HG02623 (cell line): ENCODE data around the gene DEFB119.
"Not testable (repeated sequence)": the region's sequence is repeated elsewhere in the genome, so short reads cannot be mapped to it uniquely, and the experiment has no call there.

ENCODE experiments used
- ATAC-seq: cut with Tn5 transposase; IDR thresholded peaks from one replicate; pipeline ENCODE4 v1.9.1; 2021; ENCODE audit warnings: moderate library complexity; ENCODE audit not compliant: unreplicated experiment

The DEFB119 gene, protein sequence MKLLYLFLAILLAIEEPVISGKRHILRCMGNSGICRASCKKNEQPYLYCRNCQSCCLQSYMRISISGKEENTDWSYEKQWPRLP

DNA sequence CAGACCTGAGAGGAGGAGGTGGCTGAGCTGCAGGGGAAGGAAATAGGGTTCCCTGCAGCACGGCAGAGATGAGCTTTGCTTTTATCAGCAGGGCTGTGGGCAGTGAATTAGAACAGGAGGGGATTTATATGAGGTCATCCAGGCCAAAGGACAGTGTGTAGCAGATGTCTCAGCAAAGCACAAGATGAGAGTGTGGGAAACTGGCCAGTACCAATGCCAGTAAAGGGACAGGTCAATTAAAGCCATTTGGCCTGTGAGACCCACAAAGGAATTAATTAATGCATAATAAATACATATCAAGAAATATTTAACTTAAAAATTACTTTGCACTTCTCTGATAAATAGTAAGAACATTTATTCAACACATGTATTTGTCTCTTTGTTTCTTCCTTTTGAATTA is at the start of gene DEFB119:
TSS of gene DEFB119 (minus strand) at position 101 of the 400 bp plus-strand sequence. CDS start 107 bp downstream, outside the sequence.
- ATAC-seq = no peak

DNA sequence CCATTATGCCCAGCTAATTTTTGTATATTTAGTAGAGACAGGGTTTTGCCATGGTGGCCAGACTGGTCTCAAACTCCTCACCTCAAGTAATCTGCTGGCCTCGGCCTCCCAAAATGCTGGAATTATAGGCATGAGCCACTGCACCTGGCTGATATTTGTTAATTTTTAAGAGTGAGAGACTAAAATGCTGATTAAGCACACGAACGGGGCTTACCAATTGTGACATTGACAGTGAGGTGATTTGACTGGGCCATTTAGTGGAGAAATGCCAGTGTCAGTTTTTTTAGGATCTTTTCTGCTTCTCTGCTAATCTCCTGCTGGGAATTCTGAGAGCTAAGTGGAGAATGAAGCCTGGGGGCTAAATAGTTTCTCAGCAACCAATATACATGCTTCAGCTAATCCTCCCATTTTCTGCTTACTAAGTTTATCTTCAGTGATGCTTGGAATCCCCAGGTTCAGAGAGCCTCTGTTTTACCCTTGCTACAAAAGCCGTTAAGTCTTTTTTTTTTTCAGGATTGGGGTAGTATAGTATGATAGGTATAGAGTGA is 40.3 kb upstream of the DEFB119 start:
- ATAC-seq = no peak

DNA sequence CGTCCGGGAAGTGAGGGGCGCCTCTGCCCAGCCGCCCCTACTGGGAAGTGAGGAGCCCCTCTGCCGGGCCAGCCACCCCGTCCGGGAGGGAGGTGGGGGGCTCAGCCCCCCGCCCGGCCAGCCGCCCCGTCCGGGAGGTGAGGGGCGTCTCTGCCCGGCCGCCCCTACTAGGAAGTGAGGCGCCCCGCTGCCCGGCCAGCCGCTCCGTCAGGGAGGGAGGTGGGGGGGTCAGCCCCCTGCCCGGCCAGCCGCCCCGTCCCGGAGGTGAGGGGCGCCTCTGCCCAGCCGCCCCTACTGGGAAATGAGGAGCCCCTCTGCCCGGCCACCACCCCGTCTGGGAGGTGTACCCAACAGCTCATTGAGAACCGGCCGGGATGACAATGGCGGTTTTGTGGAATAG is 37.2 kb upstream of the DEFB119 start:
- ATAC-seq = not testable (repeated sequence)

DNA sequence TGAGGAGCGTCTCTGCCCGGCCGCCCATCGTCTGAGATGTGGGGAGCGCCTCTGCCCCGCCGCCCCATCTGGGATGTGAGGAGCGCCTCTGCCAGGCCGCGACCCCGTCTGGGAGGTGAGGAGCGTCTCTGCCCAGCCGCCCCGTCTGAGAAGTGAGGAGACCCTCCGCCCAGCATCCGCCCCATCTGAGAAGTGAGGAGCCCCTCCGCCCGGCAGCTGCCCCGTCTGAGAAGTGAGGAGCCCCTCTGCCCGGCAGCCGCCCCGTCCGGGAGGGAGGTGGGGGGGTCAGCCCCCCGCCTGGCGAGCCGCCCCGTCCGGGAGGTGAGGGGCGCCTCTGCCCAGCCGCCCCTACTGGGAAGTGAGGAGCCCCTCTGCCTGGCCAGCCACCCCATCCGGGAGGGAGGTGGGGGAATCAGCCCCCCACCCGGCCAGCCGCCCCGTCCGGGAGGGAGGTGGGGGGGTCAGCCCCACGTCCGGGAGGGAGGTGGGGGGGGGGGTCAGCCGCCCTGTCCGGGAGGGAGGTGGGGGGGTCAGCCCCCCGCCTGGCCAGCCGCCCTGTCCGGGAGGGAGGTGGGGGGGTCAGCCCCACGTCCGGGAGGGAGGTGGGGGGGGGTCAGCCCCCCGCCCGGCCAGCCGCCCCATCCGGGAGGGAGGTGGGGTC is 36.6 kb upstream of the DEFB119 start:
- ATAC-seq = not testable (repeated sequence)

DNA sequence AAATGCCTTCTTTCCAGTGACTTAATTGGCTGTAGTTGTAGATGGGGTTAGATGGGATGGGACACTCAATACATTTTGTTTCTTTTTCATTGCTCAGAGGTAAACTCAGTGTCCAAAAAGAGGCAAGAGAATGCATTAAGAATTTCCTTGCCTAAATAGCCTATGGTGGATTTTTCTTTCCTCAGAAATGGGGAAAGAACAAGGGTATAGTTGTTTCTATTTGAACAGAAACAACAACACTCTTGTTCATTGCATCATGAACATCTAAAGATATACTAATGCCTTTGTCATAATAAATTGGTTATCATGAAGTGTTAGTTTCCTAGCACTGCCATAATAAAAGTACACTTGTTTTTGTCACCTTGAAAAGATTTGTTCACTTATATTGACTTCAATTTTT is 35.4 kb upstream of the DEFB119 start:
- ATAC-seq = no peak

DNA sequence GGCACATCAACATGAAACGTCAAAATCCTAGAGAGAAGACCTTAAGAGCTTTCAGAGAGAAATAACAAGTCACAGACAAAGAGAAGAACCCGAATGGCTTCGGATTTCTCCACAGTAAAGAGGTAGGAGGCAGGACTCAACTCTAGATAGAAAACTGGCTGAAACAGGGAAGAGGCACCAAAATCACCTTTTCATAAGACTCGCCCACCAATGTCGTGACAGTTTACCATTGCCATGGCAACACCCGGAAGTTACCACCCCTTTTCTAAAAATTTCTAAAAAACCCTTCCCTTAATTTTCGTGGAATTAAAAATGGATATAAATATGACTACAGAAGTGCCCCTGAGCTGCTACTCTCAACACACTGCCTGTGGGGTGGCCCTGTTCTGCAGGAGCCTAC is 27.9 kb upstream of the DEFB119 start:
- no peak for ATAC-seq

DNA sequence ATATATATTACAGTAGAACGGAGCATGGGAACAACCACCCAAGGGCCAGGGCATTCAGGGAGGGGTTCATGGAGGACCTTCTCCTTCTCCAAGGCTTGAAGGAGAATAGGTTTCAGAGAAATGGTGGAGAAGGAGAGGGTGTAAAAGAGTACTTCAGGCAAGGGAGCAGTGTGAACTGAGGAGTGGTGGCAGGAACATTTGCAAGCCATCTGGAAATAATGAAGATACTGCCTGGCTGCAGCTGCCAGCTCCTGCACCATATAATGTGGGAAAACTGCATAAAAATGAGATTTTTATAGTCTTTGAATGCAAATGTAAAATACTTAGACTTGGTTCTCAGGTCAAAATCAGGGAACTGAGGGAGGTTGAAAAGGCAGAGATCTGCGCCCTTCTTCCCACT is 25.3 kb upstream of the DEFB119 start:
- ATAC-seq = no peak

DNA sequence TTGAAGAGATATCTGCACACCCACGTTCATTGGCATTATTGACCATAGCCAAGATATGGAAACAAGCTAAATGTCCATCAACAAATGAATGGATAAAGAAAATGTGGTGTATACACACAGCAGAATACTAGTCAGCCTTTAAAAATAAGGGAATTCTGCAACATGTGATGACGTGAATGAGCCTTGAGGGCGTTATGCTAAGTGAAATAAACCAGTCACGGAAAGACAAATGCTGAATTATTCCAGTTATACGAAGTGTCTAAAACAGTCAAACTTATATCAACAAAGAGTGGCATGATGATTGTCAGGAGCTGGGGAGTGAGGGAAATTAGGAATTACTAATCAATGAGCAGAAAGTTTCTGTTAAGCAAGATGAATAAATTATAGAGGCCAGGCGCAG is 24.0 kb upstream of the DEFB119 start:
- no peak for ATAC-seq

DNA sequence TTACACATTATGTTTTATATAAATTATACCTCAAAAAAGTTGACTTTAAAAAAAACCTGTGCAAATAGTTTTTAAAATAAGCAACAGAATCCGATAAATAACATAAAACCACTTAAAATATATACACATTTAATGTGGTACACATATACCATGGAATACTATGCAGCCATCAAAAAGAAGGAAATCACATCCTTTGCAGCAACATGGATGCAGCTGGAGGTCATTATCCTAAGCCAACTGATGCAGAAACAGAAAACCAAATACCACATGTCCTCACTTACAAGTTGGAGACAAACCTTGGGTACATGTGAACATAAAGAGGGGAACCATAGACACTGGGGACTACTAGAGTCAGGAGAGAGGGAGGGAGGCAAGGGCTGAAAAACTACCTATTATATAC is 19.6 kb upstream of the DEFB119 start:
- no peak for ATAC-seq

DNA sequence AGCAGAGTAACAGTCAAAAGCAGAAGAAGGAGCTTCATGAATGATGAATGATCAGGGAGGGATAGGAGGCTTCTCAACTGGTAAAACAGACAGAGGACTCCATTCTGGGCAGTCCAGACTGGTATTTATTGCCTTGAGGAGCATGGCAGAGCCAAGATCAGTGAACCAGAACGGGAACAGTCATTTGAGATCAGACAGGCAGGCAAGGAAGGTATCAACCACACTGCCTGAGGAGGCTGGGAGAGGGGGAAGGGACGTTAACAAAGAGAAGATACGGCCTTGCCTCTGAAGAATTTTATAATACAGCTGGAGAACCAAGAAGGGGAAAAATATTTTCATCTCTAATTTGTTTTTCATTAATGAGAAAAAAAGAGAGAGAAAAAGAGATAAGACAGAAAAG is 15.7 kb upstream of the DEFB119 start, which contains the start of gene DEFB121:
TSS of gene DEFB121 (minus strand) at position 101 of the 400 bp plus-strand sequence. CDS start at position 38, 63 bp downstream.
- ATAC-seq = no peak

DNA sequence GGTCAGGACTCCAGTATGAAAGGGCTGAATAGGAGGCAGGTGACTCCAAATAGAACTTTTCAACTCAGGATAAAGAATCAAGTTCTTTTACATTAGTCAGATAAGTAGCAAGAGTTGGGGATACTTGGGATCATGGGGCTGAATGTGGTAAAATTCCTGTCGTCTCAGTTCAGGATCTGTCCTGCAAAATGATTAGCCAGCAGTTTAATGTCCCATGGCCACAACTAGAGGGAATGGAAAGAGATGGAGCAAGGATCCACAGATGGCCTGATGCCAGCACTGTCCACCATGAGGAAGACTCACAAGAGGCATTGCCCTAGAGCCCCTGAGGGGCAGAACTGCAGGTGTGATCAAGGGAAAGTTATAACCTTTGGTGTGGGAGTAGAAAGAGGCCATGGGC is 13.5 kb upstream of the DEFB119 start:
- no peak for ATAC-seq

DNA sequence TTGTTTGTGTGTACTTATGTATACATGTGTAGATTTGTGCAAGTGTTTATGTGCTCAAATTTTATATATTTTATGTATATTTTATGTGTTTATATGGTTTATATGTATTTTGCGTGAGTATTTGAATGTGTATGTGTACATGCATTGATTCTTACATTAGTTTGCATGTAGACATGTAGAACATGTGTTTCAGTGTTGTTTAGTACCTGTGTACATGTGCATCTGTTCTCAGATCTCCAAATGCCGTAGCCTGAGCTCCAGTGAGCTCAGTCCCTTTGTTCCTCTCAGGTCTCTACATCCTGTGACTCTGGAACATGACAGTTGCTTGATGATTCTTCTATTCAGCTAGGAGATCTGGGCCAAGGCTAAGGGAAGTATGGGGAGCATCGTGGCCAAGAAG is 4.5 kb upstream of the DEFB119 start:
- no peak for ATAC-seq

DNA sequence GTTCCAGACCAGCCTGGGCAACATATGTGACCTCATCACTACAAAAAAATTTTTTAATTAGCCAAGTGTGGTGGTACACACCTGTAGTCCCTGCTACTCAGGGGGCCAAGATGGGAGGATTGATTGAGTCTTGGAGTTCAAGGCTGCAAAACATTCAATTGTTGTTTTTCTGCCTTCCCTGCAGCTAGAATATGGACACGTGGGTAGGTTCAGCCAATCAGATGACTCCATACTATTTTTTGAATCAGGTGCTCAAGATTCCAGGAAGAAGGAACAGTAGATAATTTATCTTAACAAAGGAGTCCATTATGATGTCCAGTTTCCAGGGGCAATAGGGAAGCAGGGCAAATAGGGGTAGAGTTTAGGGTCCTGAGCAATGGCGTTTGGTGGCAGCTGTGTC is 2.4 kb upstream of the DEFB119 start:
- ATAC-seq = no peak

DNA sequence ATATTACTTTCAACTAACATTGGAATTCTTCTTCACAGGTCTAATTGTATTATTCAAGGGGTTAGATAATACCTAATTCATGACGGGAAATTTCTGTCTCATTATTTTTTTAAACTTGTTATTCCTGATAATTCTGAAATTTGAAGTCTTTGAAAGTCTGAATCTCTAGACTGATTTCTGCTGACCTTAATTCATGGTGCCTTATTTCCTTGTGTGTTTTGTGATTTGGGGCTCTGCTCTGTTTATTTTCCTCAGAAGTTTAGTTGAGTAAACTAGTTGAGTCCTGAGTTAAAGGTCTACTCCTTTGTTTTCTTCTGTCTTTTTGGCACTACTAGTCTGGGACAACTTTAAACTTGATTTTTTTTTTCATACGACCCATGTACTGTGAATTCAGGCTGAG is 16.0 kb downstream of the DEFB119 start:
- ATAC-seq = no peak

DNA sequence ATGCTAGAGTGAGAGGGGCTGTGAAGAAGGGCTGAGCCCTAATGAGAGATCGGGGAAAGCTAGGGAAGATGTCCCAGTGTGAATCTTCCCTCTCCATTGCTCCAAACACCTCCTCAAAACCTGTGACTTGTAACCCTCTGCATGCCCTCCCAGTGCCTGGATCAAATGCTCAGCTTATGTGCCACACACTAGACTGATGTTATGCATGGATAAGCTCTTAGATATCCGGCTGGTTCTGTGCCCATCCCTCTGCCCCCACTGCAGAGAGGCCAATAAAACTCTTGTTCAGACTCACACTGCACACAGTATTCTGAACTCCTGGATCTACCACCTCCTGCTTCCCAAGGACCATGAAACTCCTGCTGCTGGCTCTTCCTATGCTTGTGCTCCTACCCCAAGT is 22.1 kb downstream of the DEFB119 start, which contains the start of gene DEFB118:
TSS of gene DEFB118 (plus strand) at position 301 of the 400 bp plus-strand sequence. CDS start at position 351, 50 bp downstream.
- no peak for ATAC-seq

DNA sequence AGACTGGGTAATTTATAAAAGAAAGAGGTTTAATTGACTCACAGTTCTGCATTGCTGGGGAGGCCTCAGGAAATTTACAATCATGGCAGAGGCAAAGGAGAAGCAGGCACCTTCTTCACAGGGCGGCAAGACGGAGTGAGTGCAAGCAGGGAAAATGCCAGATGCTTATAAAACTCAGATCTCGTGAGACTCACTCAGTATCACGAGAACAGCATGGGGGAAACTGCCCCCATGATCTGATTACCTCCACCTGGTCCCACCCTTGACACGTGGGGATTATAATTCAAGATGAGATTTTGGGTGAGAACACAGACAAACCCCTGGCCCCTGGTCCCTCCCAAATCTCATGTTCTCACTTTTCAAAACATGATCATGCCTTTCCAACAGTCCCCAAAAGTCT is 26.1 kb downstream of the DEFB119 start:
- ATAC-seq = not testable (repeated sequence)

DNA sequence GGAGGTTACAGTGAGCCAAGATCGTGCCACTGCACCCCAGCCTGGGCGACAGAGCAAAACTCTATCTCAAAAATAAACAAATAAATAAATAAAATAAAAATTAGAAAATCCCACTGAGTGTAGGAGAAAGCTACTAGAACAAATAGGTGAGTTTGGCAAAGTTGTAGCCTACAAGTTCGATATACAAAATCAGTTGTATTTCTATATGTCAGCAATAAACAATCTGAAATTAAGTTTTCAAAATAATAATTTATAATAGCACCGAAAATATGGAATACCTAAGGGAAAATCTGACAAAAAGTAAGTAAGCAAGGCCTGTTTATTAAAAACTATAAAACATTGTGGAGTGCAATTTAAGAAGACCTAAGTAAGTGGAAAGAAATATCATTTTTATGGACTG is 27.1 kb downstream of the DEFB119 start:
- no peak for ATAC-seq

DNA sequence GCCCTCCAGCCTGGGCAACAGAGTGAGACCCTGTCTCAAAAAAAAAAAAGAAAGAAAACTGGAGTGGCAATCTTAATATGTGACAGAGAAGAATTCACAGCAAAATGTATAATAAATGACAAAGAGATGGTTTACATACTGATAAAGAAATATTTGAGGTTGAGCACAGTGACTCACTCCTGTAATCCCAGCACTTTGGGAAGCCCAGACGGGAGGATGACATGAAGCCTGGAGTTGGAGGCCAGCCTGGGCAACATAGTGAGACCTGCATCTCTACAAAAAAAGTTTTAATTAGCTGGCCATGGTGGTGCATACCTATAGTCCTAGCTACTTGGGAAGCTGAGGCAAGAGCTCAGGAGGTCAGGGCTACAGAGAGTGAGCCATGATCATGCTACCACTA is 34.4 kb downstream of the DEFB119 start:
- ATAC-seq = no peak

DNA sequence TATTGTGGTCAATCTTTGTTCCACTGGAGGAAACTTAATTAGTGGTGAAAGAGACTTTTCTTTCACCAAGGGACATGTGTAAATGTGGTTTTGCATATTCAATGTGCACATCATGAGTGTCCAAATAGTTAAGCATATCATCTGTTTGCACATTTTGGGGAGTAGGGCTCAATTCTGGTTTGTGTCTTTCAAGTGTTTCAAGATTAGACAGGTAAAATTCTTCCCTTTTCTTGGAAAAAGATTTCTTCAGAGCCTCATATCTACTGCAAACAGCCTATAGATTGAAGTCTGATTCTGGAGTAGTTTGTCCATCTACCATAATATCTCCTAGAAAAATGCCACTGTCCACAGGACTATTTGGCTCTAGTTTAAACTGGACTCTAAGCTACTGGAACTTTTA is 48.9 kb downstream of the DEFB119 start:
- ATAC-seq = no peak

DNA sequence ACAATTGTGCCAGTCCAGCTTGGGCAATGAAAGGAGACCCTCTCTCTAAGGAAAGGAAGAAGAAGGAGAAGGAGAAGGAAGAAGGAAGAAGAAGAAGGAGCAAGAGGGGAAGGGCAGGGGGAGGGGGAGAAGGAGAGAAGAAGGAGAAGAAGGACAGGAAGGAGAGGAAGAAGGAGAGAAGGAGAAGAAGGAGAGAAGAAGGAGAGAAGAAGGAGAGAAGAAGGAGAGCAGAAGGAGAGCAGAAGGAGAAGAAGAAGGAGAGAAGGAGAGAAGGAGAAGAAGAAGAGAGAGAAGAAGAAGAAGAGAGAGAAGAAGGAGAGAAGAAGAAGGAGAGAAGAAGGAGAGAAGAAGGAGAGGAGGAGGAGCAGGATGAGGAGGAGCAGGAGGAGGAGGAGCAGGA is 59.5 kb downstream of the DEFB119 start:
- no peak for ATAC-seq
